Measurements from ENCODE around the gene MCOLN1.
A peak's percentile ranks its signal among the peaks of the same experiment; 100 is the strongest.
"Not testable (repeated sequence)": the region's sequence is repeated elsewhere in the genome, so short reads cannot be mapped to it uniquely, and the experiment has no call there.

The MCOLN1 gene

GRCh38 chr19:7526059-7526929 is 3.9 kb downstream of the MCOLN1 start:
- DNase-seq = no peak

- DNase-seq = no peak
Observed at GRCh38 chr19:7527516-7528191, 5.2 kb downstream of the MCOLN1 start.

GRCh38 chr19:7528192-7528519 is 5.7 kb downstream of the MCOLN1 start:
- no peak for DNase-seq

GRCh38 chr19:7528522-7529245 is 6.3 kb downstream of the MCOLN1 start:
- no peak for DNase-seq

- no peak for DNase-seq
Observed at GRCh38 chr19:7529246-7529600, 6.8 kb downstream of the MCOLN1 start.

- DNase-seq = no peak
Observed at GRCh38 chr19:7529610-7530490, 7.4 kb downstream of the MCOLN1 start.

GRCh38 chr19:7533281-7533885 is 11.0 kb downstream of the MCOLN1 start:
- peak in 1 of 2 experiments; percentile 31 for DNase-seq

- peak; percentile 49 to 76 for DNase-seq
Observed at GRCh38 chr19:7533925-7534480, 11.6 kb downstream of the MCOLN1 start.

GRCh38 chr19:7534531-7535046 is 12.2 kb downstream of the MCOLN1 start:
- DNase-seq = peak in 1 of 2 experiments; percentile 23

GRCh38 chr19:7535047-7535997 is 12.9 kb downstream of the MCOLN1 start, which contains the start of gene PNPLA6:
Gene PNPLA6, plus strand, starts transcription at chr19:7535717. Its CDS starts 72 bp downstream, at chr19:7535789.
- DNase-seq = peak; percentile 81 to 92

- no peak for DNase-seq
Observed at GRCh38 chr19:7535998-7536695, 13.7 kb downstream of the MCOLN1 start.

- DNase-seq = not testable (repeated sequence)
Observed at GRCh38 chr19:7538990-7539389, 16.6 kb downstream of the MCOLN1 start.

GRCh38 chr19:7539827-7540425 is 17.5 kb downstream of the MCOLN1 start:
- DNase-seq = no peak

- no peak for DNase-seq
Observed at GRCh38 chr19:7540761-7541474, 18.5 kb downstream of the MCOLN1 start.

GRCh38 chr19:7541475-7541824 is 19.0 kb downstream of the MCOLN1 start:
- DNase-seq = no peak

- no peak for DNase-seq
Observed at GRCh38 chr19:7541828-7542443, 19.5 kb downstream of the MCOLN1 start.

GRCh38 chr19:7542556-7543348 is 20.3 kb downstream of the MCOLN1 start:
- no peak for DNase-seq

Measured in SHP77 (cell line).